Measurements from ENCODE around the gene ATP9B.

Gene ATP9B

DNA sequence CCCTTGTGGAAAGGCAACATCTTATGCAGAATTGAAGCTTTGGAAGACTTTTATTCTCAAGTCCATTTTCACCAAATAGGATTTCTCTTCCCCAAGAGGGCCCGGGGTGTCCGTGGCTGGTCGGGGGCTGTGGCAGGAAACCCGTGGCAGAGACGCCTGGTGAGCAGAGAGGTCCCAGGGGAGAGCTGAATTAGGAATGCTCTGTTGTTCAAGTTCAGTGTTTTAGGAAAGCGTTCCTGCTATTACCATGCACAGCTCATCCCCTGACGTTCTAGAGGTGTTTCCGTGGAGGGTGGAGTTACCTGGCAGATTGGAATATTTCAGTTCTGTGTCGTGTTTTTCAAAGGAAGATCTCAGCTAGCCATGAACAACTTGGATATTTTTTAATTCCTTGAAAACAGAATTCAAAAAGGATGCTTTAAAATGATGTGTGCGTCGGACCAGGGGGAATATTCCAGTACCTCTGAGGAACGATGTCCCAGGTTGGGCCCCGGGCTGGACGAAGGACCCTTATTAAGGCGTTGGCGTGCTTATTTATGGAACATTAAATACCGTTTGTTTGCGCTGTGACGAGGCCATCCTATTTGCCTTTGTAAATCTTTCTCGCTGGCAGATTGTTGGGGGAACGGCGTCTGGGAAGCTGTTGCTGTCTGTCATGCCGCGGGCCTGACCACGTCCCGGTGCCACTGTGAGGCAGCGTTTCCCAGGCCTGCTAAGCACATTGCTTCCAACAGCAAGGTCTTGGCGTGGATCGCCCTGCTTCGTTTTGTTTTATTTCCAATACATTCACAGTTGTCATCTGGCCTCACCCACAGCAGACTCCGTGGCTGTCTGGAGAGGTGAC is 334.8 kb downstream of the ATP9B start:
- TF ChIP-seq, protein P1, sequence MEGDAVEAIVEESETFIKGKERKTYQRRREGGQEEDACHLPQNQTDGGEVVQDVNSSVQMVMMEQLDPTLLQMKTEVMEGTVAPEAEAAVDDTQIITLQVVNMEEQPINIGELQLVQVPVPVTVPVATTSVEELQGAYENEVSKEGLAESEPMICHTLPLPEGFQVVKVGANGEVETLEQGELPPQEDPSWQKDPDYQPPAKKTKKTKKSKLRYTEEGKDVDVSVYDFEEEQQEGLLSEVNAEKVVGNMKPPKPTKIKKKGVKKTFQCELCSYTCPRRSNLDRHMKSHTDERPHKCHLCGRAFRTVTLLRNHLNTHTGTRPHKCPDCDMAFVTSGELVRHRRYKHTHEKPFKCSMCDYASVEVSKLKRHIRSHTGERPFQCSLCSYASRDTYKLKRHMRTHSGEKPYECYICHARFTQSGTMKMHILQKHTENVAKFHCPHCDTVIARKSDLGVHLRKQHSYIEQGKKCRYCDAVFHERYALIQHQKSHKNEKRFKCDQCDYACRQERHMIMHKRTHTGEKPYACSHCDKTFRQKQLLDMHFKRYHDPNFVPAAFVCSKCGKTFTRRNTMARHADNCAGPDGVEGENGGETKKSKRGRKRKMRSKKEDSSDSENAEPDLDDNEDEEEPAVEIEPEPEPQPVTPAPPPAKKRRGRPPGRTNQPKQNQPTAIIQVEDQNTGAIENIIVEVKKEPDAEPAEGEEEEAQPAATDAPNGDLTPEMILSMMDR (IDR thresholded peaks at IDR 0.05; ENCODE audit: low read depth, low read length): no peak
- DNase-seq (ENCODE audit: extremely low read depth, low read depth): no peak

DNA sequence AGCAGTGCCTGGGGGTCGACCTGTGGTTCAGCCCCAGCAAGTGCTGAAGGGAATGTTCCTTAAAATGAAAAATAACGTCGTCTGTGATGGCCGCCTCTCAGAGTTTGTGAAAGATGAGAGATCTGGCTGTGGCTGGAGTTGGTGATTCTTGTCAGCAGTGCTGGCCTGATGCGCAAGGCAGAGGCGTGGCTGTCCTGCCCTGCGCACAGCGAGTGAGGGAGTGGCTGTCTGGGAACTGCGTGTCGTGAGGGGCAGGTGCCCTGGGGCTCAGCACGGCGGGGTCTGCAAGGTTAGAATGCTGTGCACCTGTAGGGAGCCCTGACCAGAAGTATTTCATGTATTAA is 335.3 kb downstream of the ATP9B start:
- TF ChIP-seq, protein P1 (IDR thresholded peaks at IDR 0.05; ENCODE audit: low read depth, low read length): no peak
- DNase-seq (ENCODE audit: extremely low read depth, low read depth): no peak

DNA sequence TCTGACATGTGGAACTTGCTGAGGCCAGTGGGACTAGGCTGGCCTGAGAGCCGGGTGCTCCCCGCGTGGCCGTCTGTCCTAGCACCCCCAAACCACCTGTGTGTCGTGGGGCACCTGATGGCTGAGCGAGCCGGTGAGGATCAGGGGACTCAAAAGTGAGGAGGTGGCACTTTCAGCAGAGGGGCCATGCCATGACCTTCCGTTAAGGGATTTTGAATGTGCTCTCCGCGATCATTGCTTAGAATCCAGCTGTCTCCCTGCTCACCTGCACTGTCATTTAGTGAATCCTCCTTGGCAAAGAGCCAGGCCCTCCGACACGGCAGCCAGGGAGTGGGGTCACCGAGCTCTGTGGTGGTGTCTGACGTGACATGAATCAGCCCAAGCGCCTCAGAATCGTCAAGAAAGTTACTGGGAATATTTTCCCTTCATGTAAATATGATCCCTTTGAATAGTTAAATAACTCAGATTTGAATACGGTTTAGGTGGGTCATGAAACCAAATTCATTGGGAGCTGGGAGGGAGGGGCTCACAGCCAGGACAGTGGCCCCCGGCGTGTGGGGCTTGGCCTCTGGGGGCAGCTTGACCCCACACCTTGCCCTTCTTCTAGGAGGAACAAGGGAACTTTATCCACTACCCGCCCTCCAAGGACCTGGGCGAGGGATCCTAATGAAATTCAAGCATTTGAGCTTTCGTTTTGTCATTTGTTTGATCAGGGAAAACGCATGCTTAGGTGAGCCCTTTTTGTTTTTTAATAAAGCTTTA is 336.0 kb downstream of the ATP9B start:
- TF ChIP-seq, protein P1 (IDR thresholded peaks at IDR 0.05; ENCODE audit: low read depth, low read length): no peak
- DNase-seq (ENCODE audit: extremely low read depth, low read depth): no peak

DNA sequence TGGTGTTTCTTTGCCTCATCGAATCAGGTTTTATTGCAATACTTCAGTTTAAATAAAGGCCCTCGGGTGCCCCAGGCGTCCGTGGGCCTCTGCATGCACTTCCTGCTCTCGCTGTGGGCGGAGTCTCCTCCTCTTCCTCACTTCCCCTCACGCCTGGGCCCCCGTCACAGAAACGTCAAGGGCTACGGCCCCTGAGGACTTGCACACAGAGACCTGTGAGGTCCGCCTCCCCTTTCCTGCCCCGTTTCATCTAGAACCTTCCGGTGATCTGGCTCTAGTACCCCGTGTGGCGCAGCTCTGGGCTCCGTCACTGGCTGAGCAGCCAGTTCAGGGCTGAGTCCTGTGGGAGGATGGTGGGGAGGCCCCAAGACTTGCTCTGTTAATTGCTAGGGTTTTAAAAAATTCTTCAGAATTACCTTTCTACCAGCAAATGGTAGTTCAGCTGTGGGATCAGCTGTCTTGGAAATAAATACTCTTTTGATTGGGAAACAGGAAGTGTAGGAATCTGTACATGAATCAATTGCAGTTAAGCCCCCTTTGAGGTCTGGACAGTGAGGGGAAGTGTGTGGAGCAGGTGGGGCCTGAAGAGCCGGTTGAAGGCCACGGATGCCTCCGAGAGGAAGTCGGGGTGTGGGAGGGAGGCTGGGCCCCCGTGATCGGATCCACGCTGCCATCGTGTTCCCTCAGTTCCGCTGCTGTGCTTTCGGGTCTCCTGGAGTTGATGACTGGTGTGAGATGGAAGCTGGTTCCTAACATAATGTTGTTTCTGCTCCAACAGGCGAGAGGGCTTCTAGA is 336.8 kb downstream of the ATP9B start:
- TF ChIP-seq, protein P1 (IDR thresholded peaks at IDR 0.05; ENCODE audit: low read depth, low read length): no peak
- no peak for DNase-seq (ENCODE audit: extremely low read depth, low read depth)

DNA sequence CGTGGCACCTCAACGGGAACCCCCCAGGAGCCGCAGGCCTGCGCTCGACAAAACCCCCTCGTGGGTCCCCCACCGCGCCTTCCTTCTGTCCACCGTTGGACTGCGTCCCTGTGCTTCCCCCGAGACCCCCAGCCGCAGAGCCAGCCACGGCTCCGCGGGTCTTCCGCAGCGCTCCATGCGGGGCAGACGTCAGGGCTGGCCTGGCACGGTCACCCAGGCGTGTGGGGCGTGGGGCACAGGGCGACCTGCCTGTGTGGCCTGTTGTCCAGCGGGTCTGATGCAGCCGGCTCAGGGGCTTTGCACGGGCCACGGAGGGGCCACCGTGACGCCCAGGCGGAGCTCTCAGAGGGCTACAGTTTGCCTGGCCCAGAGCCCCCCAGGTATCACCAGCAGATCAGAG is 337.5 kb downstream of the ATP9B start:
- TF ChIP-seq, protein P1 (IDR thresholded peaks at IDR 0.05; ENCODE audit: low read depth, low read length): no peak
- DNase-seq (ENCODE audit: extremely low read depth, low read depth): no peak

DNA sequence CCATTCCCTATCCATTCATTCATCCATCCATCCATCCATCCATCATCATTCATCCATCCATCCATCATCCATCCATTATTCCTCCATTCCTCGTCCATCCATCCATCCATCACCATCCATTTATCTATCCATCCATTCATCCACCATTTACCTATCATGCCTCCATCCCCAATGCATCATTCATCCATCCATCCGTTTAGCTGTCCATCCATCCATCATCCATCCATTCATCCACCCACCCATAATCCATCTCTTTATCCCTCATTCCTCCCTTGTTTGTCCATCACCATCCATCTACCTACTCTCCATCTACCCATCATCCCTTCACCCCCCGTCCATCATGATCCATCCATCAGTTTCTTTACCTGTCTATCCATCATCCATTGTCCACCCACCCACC is 340.1 kb downstream of the ATP9B start:
- TF ChIP-seq, protein P1 (IDR thresholded peaks at IDR 0.05; ENCODE audit: low read depth, low read length): no peak

More for the DNA sequence above, 340.1 kb downstream of the ATP9B start:
- DNase-seq (ENCODE audit: extremely low read depth, low read depth): no peak
